ENCODE data around the gene DHRS11.
"Not testable (repeated sequence)": the region's sequence is repeated elsewhere in the genome, so short reads cannot be mapped to it uniquely, and the experiment has no call there.

DHRS11 gene

DNA sequence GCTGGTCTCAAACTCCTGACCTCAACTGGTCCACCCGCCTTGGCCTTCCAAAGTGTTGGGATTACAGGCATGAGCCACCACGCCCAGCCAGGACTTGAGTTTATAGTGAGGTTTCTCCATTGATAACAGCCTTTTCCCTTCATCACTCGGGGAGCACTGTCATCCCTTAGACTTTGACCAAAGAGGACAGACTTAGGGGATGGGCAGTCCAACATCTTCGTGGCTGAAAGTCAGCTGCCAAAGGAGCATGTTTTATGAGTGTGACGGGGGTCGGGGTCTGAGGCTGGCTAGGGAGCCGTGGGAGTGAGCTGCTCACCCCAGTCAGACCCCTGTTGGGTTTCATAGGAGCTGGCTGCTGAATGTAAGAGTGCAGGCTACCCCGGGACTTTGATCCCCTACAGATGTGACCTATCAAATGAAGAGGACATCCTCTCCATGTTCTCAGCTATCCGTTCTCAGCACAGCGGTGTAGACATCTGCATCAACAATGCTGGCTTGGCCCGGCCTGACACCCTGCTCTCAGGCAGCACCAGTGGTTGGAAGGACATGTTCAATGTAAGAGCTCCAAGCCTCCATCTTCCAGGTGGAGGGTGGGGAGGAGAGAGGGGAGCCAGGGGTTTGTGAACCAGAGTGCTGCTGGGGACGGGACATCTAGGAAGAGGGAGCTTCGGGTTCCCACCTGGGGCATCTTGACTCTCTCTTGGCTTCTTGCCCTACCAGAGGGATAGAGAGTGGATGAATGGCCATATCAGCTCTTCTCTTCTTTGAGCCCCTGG, 3.1 kb downstream of the DHRS11 start:
- no peak for DNase-seq

- DNase-seq: no peak
These were observed 5.5 kb downstream of the DHRS11 start for GRCh38 chr17:36597226-36597625.

DNA sequence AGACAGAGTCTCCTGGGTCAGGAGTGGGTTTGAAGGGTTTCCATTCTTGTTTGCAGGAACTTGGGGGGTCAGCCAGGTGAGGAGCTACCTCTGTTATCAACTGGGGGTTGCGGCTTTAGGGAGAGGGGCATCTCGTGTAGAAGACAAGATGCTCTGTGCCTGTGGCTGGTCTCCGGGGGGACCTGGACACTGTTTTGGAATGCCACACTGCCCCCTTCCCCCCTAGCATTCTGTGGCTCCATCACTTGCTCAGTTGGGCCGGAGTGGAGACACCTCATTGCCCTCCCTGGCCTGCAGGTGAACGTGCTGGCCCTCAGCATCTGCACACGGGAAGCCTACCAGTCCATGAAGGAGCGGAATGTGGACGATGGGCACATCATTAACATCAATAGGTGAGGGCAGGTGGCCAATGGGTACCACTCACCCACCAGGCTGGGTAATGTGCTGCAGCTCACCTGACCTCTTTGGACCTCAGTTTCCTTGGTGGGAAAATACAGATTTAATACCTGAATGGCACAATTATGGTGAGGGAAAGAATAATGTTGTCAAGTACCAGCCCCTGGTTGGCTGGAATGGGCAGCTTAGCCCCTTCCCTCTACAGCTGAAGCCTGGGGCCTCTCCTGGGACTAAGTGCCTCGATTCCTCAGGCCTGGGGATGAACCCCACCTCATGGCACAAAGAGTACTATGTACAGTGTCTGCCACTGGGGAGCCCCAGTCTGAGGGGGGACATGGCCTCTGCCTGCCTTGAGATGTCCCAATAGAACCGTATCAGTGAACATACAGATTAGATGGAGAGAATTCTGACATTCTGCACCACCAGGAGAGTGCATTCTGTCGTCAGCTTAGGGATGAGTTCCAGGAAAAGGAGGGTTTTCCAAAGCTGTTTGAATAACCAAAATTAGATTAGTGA, 6.4 kb downstream of the DHRS11 start:
- no peak for DNase-seq

DNA sequence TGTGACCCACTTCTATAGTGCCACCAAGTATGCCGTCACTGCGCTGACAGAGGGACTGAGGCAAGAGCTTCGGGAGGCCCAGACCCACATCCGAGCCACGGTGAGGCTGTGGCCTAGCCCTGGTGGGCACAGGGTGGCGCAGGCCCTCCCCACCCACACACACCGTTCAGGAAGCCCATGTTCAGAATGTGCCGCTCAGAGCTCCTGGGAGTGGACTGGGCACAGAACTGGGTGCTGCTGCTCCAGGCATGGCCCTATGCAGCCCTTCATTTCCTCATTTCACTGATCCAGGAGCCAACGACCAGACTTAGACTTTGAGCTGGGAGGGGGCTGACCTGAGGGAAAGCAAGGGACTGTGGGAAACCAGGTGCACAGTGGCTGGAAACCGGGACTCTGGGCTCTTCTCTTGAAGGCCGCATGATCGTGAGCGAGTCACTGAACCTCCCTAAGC, 7.3 kb downstream of the DHRS11 start:
- no peak for DNase-seq

DNA sequence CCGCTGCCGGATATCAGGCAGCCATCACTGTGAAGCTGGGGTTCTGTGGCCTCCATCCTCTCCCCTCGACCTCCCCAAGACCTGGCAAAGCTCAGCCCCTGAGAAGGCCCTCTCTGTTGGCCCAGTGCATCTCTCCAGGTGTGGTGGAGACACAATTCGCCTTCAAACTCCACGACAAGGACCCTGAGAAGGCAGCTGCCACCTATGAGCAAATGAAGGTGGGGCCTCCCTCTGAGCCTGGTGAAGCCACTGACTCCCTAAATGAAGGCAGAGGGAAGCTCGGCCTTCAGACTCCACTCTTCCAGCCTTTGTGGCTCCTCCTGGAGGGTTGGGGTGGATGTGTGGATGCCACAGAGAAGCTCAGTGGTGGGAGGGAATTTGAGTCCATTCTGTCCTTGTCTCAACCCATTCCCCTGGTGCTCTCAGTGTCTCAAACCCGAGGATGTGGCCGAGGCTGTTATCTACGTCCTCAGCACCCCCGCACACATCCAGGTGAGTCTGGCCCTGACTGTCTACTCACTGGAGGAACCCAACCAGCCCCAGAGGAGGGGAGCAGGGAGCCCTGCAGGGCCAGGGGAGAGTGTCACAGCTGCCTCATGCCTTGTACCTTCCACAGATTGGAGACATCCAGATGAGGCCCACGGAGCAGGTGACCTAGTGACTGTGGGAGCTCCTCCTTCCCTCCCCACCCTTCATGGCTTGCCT, 8.0 kb downstream of the DHRS11 start:
- DNase-seq: no peak

DNA sequence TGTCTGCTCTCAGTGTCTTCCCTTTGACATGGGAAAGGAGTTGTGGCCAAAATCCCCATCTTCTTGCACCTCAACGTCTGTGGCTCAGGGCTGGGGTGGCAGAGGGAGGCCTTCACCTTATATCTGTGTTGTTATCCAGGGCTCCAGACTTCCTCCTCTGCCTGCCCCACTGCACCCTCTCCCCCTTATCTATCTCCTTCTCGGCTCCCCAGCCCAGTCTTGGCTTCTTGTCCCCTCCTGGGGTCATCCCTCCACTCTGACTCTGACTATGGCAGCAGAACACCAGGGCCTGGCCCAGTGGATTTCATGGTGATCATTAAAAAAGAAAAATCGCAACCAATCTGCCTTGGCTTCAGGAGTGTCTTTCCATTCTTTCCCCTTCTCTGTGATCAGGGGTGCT, 8.8 kb downstream of the DHRS11 start:
- DNase-seq: no peak

DNA sequence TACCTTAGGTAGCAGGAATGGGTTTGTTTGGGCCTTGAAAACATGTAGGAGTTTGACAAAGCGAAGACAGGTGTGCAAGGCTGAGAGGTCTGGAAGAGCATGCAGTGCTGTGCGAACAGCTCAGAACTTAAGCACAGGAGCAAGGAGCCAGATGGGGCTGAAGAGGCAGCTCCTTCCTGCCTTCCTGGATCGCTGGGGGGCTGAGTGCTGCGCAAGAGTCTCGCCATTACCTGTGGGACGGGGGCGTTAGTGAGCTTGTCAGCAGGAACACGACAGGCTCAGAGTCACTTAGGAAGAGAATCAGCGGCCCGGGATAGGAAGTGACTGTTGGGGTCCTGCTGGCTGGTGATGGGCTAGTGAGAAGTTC, 9.2 kb downstream of the DHRS11 start:
- DNase-seq: no peak

GRCh38 chr17:36601303-36602029, 9.8 kb downstream of the DHRS11 start, which contains the start of gene MRM1:
TSS of gene MRM1 (plus strand) at chr17:36601583. CDS start at chr17:36601811, 228 bp downstream.
- DNase-seq: peak; percentile 11

DNA sequence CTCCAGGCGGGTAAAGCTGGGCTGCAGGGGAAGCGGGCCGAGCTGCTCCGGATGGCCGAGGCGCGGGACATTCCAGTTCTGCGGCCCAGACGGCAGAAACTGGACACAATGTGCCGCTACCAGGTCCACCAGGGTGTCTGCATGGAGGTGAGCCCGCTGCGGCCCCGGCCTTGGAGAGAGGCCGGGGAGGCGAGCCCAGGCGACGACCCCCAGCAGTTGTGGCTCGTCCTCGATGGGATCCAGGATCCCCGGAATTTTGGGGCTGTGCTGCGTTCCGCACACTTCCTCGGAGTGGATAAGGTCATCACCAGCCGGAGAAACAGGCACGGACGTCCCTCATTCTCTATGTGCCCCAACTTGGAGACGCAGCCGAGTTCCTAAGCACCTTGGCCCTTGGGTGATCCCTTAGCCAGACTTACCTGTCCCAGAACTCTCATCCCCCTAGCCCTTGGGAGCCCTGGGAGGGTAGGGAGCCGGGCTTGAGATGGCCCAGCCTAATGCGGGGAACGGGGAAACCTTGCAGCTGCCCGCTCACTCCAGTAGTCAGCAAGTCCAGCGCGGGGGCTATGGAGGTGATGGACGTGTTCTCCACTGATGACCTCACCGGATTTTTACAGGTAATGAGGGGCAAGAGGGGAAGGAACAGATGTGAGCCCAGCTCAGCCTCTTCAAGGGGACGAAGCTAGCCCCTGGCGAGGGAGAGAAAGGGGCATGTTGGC, 10.5 kb downstream of the DHRS11 start:
- DNase-seq: no peak

- DNase-seq: no peak
These were observed 11.3 kb downstream of the DHRS11 start for GRCh38 chr17:36602924-36603384.

GRCh38 chr17:36605028-36605427, 13.3 kb downstream of the DHRS11 start:
- DNase-seq: not testable (repeated sequence)

GRCh38 chr17:36608280-36608679, 16.6 kb downstream of the DHRS11 start:
- no peak for DNase-seq

DNA sequence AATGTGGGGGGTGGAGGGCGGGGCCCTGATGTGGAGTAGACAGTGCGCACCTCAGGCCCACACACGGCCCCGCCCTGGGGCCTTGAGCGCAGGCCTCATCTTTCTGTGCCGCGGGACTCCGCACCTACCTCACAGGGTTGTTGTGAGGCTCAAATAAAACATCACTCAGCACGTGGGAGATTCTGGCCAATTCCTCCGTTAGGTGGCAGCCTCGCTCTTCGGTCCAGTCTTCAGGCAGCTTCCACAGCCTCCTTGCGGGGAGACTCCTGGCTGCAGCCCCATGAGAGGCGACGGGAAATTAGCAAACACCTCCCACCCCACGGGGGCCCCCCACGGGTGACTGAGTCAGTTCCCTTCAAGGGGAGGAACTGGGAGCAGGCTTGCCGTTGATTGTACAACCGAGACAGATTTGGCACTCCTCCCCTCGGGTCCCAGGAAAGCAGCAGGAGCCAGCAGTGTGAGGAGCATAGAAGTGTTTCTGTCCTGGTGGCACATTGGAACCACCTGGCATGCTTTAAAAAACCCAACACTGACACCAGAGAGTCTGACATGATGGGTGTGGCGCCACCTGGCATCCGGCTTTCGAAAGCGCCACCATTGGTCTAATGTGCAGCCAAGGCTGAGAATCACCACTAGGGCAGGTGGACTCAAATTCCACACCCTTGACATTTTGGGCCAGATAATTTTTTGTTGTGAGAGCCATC, 17.3 kb downstream of the DHRS11 start:
- peak; percentile 31 for DNase-seq

DNA sequence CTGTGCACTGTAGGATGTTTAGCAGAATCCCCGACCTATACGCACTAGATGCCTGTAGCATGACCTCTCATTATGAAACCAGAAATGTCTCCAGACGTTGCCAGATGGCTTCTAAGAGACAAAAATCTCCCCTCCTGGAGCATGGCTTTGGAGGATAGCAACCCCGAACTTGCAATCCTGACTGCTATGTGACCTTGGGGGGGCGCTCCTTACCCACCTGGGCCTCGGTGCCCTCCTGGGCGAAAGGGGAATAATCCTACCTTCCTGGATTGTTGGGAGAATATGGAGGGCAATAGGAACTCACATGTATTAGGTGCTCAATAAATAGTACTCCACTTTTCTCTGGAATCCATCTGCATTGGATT, 17.8 kb downstream of the DHRS11 start:
- DNase-seq: no peak

DNA sequence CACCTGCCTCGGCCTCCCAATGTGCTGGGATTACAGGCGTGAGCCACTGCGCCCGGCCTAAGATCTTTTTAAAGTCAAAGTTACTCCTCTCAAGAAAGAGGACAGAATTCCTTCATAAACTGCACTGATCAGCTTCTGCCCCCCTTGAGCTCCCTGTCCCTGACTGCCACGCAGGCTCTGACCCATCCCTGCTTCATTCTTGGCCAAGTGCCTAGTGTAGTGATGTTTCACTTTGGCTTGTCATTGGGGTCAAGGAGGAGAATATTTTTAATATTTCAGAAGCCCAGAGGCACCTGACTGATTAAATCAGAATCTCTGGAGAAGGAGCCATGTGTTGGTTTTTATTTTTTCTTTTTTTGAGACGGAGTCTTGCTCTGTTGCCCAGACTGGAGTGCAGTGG, 18.8 kb downstream of the DHRS11 start:
- no peak for DNase-seq

- DNase-seq: no peak
These were observed 19.8 kb downstream of the DHRS11 start for GRCh38 chr17:36611345-36612072.

DNA sequence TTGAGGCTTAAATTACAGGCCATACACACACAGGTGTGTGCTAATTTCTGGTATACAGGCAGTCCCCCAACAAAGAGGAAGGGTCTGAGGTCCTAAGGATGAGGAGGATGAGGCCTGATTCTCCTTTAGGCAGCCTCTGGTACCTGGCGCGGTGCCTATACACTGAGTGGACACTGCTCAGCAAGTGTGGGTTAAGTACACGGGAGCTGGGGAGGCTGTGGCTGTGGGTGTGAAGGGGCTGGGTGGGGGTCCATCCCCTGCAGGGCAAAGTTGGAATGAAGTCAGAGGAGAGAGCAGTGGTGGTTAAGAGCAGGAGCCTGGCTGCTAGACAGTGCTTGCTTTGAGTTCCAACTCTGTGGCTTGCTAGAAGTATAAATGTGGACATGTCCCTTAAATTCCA, 20.6 kb downstream of the DHRS11 start:
- DNase-seq: no peak

- DNase-seq: no peak
These were observed 21.5 kb downstream of the DHRS11 start for GRCh38 chr17:36613155-36613554.

GRCh38 chr17:36614081-36614480, 22.4 kb downstream of the DHRS11 start:
- no peak for DNase-seq

DNA sequence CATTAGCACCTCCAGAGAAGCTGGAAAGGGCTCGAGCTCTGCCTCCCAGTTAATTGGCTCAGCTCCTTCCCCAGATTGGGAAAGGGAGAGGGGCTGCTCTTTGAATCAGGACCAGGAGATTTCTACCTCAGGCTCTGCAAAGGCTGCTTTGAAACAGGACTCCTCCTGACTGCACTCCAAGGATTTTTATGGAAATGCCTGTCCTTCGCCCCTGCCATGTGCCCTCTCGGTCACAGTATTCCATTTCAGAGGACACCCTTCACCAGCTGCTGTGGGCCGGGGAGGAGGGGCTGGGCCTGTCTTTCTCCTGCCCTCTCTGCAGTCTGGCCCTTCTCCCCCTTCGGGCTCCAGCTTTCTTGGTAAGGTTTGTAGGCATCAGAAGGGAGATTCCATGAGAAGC, 23.3 kb downstream of the DHRS11 start:
- DNase-seq: no peak

Data from NCI-H187 treated with DMSO at 0.1 percent for 48 hours (cell line).